Esophagus mucosa (tissue), 1 donor: ENCODE measurements around the gene GLDN. TPM values are rescaled to one million over a fixed set of nuclear protein-coding genes. Genes with fewer than 3 reads are reported as not detected.

Experiments
- ATAC-seq: fragments of 200-7000 bp; cut with Tn5 transposase; one replicate; pipeline ENCODE4 v1.9.1; 2020
- total RNA-seq: library from RNA; stranded (reverse); gene quantifications from one replicate; pipeline ENCODE4 v1.2.4, GENCODE V29; 2023
- donor health status: DM: yes; HTN: yes; CAD: no.

GLDN gene
- 0.56 TPM for total RNA-seq

DNA sequence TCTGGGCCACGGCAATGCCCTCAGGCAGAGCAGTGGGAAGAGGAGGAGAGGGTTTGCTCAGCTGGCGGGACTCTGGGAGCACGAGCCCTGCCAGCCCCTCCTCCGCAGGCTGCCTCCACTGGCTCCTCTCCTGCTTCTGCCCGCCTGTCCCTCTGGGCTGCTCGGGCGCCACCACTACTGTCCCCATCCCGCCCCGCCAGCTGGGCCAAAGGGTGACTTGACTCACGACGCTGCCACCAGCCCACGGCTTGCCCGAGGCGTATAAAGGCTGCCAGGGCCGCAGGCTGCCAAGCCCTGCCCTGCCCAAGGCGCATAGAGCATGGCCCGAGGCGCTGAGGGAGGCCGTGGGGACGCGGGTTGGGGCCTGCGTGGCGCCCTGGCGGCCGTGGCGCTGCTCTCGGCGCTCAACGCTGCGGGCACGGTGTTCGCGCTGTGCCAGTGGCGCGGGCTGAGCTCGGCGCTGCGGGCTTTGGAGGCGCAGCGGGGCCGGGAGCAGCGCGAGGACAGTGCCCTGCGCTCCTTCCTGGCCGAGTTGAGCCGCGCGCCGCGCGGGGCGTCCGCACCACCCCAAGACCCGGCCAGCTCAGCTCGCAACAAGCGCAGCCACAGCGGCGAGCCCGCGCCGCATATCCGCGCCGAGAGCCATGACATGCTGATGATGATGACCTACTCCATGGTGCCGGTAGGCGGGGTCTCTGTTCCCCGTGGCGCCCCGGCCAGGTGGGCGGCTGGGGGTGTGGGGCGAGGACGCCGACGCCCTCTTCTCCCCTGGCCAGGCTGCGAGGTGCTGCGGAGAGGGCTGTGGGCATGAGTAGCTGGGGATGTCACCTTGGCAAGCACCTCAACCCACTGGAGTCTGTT, at the start of gene GLDN:
Gene GLDN (plus strand): TSS at position 290 of the 861 bp plus-strand sequence. CDS start 30 bp downstream, at position 320.
- peak; percentile 47 for ATAC-seq

GRCh38 chr15:51298620-51299019, 42.8 kb upstream of the GLDN start:
- no peak for ATAC-seq

- no peak for ATAC-seq
Measured at GRCh38 chr15:51299187-51300015, 42.1 kb upstream of the GLDN start.

DNA sequence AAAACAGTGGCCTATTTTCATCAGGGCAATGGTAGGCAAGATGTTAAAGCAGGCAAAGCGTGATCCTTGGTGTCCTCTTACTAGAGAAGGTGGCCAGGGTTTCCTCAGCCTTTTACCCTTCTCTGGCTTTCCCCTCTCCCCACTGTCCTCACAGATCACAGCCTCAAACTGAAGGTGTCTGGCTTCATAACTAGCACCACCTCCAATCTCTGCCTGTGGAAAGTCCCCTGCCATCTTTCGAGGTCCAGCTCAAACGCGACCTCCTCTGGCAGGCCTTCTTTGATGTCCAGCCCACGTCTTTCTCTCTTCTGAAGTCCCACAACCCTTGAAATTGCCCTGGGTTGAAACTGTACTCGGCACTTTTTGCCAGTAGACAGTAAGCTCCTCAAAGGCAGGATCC, 39.0 kb upstream of the GLDN start:
- no peak for ATAC-seq

DNA sequence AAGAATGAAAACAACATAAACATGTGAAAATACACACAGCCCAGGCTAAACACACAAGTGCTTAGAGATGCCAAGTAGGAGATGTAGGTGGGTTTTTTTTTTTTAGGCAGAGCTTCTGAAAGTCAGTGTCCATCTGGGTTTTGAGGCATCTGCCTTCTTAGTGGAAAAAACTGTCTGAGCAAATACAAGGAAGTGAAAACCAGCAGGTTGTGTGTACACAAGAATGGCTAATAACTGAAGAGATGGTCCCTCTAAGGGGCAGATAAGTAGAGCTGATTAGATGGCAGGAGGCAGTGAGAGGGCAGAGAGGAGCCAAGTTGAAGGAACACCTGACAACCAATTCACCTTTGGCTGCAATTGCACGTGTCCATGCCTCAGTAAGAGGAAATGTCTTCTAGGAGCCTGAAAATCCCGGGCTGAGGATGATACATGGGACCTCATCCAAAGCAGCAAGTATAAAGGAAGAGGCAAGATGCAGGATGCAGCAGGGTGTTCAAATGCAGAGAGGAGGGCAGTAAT, 37.9 kb upstream of the GLDN start:
- ATAC-seq = no peak

DNA sequence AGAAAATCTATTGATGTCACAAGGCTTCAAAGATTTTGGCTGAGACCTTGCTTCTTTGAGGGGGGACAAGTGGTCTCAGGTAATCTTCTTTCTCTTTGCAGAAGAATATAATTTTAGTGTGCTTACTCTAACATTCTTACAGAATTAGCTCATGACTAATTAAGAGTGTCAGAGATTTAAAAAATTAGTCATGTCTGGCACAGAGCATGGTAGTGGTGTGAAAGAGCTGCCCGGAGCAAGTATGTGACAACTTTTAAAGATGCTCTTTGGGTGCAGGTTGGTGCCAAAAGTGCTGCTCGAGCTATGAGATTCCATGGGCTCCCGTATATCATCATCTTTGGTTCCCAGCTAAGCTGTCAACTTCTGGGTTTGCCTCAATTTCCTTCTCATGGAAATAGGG, 34.1 kb upstream of the GLDN start:
- peak; percentile 32 for ATAC-seq

DNA sequence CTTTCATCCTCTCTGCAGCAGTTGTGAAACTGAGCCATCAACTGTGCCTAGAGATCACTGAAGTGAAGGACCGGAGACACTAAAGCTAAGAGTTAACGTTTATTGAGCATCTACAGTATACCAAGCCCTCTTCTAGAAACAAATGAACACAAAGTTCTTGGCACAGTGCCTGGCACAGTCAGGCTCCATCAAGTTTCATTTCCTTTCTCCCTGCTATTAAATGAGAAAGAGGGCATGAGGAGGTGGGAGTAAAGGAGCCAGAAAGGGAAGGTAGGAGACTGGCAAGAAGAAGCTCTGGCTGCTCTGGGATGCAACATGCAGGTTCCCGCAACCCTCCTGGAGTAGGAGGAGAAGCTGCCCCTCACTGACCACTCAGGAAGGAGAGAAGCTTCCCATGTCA, 33.6 kb upstream of the GLDN start:
- ATAC-seq = no peak

DNA sequence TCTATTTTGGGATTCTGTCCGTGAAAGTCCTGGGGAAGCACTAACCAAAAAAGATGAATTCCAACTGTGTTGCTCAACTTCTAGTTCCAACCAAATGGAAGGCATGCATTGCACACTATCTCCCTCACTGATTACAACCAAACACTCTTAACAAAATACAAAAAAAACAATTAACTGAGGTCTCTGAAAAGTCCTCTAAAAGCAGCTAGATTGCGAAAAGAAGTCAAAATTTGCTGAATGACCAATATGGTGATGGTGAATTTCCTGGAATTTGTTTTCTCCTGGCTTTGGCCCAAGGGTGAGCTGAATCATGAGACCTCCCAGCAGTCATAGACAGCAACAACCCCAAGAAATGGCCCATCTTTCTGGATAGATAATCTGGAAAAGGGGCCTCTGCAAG, 31.4 kb upstream of the GLDN start:
- ATAC-seq = no peak

GRCh38 chr15:51311510-51311909, 29.9 kb upstream of the GLDN start:
- ATAC-seq = no peak

DNA sequence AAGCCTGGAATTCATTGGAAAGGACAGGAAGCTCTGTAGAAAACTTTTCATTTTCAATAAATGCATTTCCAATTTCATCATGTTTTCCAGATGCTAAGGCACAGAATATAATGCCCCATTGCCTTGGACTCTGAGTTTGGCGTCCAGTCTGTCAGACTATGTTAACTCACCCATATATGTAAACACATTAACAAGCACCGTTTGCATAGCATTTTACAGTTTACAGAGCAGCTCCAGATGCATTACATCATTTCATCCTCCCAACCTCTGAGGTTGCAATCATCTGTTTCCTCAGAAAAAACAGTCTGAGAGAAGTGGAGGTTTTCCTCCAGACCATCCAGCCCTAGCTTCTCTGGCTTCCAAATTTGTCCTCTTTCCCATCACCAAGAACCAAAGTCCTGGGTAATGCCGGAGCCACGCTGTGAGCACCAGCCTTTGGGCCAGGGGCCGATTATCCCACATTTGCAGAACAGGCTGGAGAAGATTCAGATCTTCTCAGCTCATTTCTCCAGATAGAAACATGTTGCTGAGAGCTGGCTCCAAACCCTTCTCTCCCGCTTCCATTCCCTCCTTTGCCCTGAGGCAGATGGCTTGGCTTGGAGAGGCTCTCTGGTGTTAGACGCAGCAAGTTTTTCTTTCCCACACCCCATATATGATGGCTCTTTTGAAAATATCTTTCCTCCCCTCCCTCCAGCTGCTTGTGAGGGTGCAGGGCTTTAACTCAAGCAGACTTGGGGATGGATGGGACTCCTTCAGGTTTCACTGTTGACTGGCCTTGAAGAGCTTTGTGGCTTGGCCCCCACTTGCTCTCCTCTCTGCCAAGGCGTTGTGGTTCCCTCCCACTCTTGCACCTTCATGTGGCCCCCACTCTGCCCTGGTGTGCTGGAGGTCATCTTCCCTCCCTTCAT, 29.0 kb upstream of the GLDN start:
- ATAC-seq = no peak

- peak; percentile 49 for ATAC-seq
Measured at GRCh38 chr15:51313074-51313393, 28.4 kb upstream of the GLDN start.

DNA sequence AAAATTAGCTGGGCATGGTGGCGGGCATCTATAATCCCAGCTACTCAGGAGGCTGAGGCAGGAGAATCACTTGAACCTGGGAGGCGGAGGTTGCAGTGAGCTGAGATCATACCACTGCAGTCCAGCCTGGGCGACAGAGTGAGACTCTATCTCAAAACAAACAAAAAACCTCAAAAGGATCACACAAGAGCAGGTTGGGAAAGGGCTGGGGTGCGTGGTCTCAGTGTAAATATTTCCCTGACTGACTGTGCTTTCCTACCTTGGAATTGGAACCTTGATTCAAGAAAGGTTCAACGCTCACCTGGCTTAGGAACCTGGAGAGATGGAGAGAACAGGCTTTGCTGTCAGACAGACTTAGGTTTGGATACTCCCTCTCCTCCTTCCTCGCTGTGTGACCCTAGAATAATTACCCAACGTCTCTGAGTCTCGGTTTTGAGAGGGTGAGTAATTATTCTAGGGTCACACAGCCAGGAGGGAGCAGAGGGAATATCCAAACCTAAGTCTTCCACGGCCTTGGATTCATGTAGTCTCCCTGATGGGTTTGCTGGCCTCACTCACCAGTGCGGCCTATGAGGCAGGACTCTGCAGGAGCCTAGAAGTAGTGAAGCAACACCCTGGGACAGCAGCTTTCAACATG, 27.7 kb upstream of the GLDN start:
- ATAC-seq = no peak

- no peak for ATAC-seq
Measured at GRCh38 chr15:51314391-51315337, 26.8 kb upstream of the GLDN start.

DNA sequence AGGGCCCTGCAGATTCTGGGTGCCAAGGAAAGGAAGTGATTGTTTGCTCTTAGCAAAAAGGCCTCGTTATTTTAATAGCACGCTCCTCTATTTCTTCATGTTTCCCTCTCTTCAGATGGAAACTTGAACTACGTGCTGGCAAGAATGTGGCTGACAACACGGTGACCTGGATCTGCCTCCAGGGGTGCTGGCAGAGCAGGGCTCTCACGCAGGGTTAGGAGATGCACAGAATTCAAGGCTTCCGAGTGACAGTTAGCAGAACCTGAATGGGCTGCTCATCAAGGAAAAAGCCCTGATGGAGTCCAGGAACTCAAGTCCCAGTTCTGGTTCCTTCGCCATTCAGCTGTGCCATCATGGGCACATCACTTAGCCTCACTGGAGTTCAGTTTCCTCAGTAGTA, 25.7 kb upstream of the GLDN start:
- ATAC-seq = no peak

DNA sequence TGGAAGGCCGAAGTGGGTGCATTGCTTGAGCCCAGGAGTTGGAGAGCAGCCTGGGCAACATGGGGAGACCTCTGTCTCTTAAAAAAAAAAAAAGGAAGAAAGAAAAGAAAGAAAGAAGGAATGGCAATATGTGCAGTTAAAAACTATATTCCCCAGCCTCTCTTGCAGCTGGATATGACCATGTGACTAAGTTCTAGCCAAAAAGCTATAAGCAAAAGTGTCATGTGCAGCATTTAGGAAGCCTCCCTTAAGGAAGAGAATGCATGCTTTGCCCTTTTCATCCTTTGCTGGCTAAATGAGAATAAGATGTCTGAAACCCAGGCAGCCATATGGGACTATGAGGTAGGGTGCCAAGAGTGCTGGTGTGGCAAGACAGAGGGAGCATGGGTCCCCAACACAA, 24.8 kb upstream of the GLDN start:
- ATAC-seq = no peak

DNA sequence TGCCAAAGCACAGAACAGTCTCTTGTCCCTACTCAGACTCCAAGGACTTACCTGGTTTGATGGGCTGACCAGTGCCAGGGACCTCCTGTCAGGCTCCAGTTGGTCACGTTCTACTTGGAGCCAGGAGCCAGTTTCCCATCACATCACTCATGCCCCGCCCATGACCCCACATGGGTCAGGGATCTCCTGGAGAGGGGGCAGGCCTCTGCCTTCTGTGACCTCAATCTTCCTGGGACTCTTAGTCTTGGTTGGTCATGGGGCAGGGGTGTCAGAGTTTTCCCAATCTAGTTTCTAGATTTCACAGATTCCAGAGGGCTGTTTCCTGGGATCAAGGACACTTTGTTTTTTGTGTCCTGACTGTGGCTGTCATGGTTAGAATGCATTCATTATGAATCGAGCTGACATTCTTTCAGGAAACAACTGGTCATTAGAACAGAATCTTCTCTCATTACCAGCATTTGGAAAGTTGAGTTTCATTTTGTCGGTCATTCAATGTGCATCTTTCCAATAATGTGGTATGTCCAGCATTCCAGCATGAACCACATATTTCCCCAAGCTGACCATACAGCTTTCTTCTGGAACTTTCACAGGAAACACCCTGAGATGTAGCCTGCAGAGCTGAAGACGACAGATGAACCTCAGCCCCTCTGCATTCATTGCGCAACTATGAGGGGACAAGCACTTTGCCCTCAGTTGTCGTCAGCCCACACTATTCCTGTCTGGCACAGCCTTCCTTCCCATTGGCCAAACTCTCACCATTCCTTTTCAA, 22.9 kb upstream of the GLDN start:
- no peak for ATAC-seq

DNA sequence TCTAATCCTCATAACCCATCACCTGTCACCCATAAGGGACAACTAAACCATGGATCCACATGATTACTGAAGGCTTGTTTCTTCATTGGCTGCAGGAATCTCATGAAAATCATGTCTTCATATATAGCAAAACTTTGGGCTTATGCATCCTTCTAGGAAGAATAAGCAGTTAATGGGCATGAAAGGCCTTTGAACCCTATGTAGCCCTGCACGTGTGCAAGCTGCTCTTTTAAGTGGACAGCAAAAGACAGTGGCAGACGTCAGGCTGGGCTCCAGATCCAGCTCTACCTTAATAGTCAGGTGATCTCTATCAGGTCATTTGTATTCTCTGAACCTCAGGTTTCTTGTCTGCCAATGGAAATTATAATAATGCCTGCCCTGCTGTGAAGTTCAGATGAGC, 21.9 kb upstream of the GLDN start:
- no peak for ATAC-seq

- no peak for ATAC-seq
Measured at GRCh38 chr15:51320843-51321242, 20.6 kb upstream of the GLDN start.

DNA sequence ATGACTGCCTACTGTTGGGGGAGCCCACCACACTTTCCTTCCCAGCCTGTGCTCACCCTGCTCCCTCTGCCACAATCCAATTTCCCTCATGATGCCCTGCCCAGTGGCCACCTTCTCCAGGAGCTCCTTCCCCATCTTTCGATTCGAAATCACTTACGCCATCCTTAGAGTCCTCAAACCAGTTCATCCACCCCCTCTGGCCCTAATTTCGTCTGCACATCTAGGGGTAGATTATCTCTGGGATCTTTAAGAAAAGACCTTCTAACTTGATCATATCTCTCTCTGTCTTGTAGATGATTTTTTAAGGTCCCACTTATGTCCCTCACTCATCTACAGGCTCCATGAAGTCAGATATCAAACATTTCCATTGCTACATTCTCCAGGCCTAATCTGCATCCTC, 20.1 kb upstream of the GLDN start:
- no peak for ATAC-seq

DNA sequence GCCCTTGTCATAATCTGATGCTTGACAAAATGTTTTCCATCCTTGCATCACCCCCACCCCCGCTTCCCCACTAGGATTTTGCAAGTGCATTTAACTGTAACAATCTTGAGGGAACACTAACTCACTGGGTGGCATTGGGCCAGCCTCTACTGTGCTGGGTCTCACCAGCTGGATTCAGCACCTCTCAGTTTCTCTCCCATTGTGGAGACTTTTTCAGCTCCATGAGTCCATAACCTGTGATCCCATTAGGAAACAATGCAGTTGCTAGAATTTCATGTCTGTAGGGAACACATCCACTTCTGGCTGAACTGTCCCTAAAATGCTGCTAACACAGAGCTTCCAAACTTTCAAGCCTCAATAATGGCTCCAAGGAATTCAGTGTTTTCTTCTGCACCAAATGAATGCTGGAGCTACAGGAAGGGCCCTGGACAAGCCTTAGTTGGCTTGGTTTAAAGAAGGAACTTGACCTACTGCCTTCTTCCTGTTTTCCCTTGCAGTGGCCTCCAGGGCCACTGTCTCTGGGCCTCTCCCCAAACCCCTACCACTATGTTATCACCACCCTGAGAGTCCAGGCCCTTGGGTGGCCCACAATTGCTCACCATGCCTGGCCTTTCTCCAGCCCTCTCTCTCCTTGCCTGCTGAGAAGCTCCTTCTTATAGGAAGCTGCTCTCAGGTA, 18.7 kb upstream of the GLDN start:
- no peak for ATAC-seq
